Testis (tissue), 2 donors: ENCODE results near the gene VAPB.

Source experiments
- CTCF ChIP-seq, 3 experiments: fragments of 450-650 bp in 2 of 3; fragments of 200-600 bp in 1 of 3; sonication (generic) in 1 of 3; IDR thresholded peaks; one replicate each; pipeline ENCODE4 v1.5.1; 2016 to 2019; ENCODE audit warnings: antibody characterized with exemption in 3 of 3, mild to moderate bottlenecking in 2 of 3, moderate library complexity in 1 of 3
- POLR2A ChIP-seq: fragments of 450-650 bp; IDR thresholded peaks from one replicate; pipeline ENCODE4 v1.6.1; 2017; ENCODE audit warnings: antibody characterized with exemption, mild to moderate bottlenecking, moderate library complexity

- TF ChIP-seq CTCF (IDR thresholded peaks at IDR 0.05) = no peak
- TF ChIP-seq POLR2A = no peak
Measured at GRCh38 chr20:58393299-58393698, 4.3 kb downstream of the VAPB start.
